Measurements from ENCODE around the gene GRPEL1.

GRPEL1 gene

GRCh38 chr4:7034262-7035081 lies 33.4 kb downstream of the GRPEL1 start:
- no peak for TF ChIP-seq CTCF (conservative IDR thresholded peaks at IDR 0.05; ENCODE audit: low read depth)
- ChIA-PET CTCF (interaction anchor here (0.6 kb wide), 1 partner anchor 190 kb away, joined by 3 read pairs; no protein-coding TSS in a partner anchor), POLR2A (ENCODE audit: low non-redundant PET) (no interaction called here)
- H3K27ac ChIP-seq: peak overlapping the region; percentile 50
- DNase-seq (ENCODE audit: low spot score): peak; percentile 22

GRCh38 chr4:7032596-7032995 lies 35.3 kb downstream of the GRPEL1 start:
- TF ChIP-seq CTCF (conservative IDR thresholded peaks at IDR 0.05; ENCODE audit: low read depth): no peak
- ChIA-PET POLR2A (ENCODE audit: low non-redundant PET) (no interaction called here), CTCF (no interaction called here)
- no peak for DNase-seq (ENCODE audit: low spot score)
- H3K27ac ChIP-seq: peak overlapping the region; percentile 42

GRCh38 chr4:7031558-7032449 lies 36.1 kb downstream of the GRPEL1 start:
- DNase-seq (ENCODE audit: low spot score): no peak
- ChIA-PET CTCF (no interaction called here), POLR2A (ENCODE audit: low non-redundant PET) (no interaction called here)
- no peak for TF ChIP-seq CTCF (conservative IDR thresholded peaks at IDR 0.05; ENCODE audit: low read depth)
- peak overlapping the region; percentile 42 for H3K27ac ChIP-seq

- peak overlapping the region; percentile 42; the same call in 1 of the 2 replicates for H3K27ac ChIP-seq
- DNase-seq (ENCODE audit: low spot score): no peak
- ChIA-PET POLR2A (ENCODE audit: low non-redundant PET) (no interaction called here), CTCF (no interaction called here)
- no peak for TF ChIP-seq CTCF (conservative IDR thresholded peaks at IDR 0.05; ENCODE audit: low read depth)
Observed at GRCh38 chr4:7030856-7031255, 37.0 kb downstream of the GRPEL1 start.

- ChIA-PET CTCF (no interaction called here), POLR2A (ENCODE audit: low non-redundant PET) (no interaction called here)
- no peak overlapping the region for H3K27ac ChIP-seq
- TF ChIP-seq CTCF (conservative IDR thresholded peaks at IDR 0.05; ENCODE audit: low read depth): no peak
- no peak for DNase-seq (ENCODE audit: low spot score)
Observed at GRCh38 chr4:7029921-7030320, 37.9 kb downstream of the GRPEL1 start.

- H3K27ac ChIP-seq: no peak overlapping the region; the same call in 1 of the 2 replicates
- no peak for TF ChIP-seq CTCF (conservative IDR thresholded peaks at IDR 0.05; ENCODE audit: low read depth)
- CTCF ChIA-PET: no interaction called here
- no peak for DNase-seq (ENCODE audit: low spot score)
- POLR2A ChIA-PET (ENCODE audit: low non-redundant PET): no interaction called here
Observed at GRCh38 chr4:7029212-7029611, 38.7 kb downstream of the GRPEL1 start.

Measured in RWPE1 (cell line).